CD4-positive, alpha-beta T cell treated with Interleukin-15 for 4 hours (primary cell): Measurements from ENCODE around the gene ADH7.
"Not testable (repeated sequence)": the region's sequence is repeated elsewhere in the genome, so short reads cannot be mapped to it uniquely, and the experiment has no call there.

Experiments used
- DNase-seq: peaks from one replicate; pipeline ENCODE4 v3.0.0-alpha.2; 2020; ENCODE audit warnings: low spot score

Gene ADH7

GRCh38 chr4:99379571-99379970 lies 55.6 kb downstream of the ADH7 start:
- DNase-seq, result no peak

DNA sequence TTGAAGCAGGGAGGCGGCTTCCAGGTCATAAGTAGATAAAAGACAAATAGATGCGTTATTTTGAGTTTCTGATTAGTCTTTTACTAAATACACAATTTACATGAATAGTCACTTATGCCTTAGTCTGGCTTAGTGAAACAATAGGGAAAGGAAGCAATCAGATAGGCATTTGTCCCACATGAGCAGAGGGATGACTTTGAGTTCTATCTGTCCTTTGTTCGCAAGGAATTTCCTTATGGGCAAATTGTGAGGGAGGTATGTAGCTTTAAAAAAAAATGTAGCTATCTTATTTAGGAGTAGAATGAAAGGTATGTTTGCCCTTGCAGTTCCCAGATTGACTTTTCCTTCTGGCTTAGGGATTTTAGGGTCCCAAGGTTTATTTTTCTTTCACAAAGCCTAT lies 56.3 kb downstream of the ADH7 start:
- no peak for DNase-seq

- not testable (repeated sequence) for DNase-seq
Observed at GRCh38 chr4:99377341-99377740, 57.8 kb downstream of the ADH7 start.

DNA sequence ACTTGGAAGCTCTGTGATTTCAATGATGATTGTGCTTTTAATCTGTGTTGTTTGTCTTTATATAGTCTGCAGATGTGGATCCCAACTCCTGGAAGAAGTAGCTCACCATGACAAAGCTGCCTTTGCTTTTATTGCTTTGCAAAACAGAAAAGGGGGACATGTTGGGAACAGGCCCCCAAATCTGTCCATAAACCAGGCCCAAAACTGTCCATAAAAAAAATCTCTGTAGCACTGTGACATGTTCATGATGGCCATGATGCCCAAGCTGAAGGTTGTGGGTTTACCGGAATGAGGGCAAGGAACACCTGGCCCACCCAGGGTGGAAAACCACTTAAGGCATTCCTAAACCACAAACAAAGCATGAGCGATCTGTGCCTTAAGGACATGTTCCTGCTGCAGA lies 62.7 kb downstream of the ADH7 start:
- DNase-seq, result not testable (repeated sequence)

DNA sequence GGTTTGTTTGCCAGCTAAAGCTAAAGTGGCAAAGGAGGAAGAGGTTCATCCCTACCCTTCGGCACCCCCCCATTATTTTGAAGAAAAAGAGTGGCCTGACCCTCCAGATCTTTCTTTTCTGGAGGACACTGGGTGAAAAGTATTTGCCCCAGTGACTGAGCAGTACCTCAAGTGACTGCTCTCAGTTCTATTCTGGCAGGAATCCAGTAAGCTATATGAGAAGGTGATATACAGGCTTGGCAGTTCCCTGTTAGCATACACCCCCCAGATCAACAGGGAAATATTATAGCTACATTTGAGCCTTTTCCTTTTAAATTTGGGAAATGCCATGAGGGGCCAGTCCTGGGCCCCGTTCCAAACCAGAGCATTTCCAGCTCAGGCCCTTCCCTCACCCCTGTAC lies 67.3 kb downstream of the ADH7 start:
- not testable (repeated sequence) for DNase-seq

DNA sequence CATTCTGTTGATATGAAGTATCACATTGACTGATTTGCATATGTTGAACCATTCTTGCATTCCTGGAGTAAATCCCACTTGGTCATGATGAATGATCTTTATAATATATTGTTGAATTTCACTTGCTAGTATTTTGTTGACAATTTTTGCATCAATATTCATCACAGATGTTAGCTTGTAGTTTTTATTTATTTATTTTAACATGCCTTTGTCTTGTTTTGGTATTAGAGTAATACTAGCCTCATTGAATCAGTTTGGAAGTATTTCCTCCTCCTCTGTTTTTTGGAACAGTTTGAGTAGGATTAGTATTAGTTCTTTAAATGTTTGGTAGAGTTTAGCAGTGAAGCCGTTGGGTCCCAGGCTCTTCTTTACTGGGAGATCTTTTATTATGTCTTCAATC lies 68.7 kb downstream of the ADH7 start:
- DNase-seq, result no peak

GRCh38 chr4:99362768-99363167 lies 72.4 kb downstream of the ADH7 start:
- no peak for DNase-seq
